ENCODE data around the gene MFAP1. TPM values are rescaled to one million over a fixed set of nuclear protein-coding genes. Genes with fewer than 3 reads are reported as not detected.

Gene MFAP1
- total RNA-seq, 1 donor from 2014 or later: 24.2 TPM

DNA sequence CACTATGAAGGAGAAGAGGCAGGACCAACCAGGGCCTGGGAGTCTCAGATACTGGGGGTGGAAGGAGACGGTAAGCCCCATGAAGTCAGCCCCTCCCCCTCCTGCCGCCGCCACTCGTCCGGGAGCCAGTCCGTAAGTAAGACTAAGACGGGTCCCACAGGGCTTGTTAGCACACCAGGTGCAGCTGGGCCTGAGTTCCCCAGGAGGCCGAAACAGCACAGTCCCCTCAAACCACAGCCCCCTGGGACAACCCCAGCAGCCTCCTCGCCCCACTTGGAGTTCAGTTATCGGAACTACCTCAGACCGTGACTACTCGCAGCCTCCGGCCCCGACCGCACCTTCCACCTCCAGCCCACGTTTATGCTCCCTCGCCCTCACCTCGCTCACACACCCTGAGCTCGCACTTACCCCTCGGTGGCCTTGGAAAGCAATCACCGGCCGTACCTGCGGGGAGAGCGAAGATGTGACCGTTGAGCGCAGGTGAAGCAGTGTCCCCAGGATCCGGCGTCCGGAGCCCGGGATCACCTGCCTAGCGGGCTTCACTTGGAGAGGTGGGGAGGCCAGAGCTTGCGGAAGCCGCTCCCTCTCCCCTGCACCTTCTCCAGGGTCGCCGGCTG lies 48.3 kb downstream of the MFAP1 start:
- DNase-seq (ENCODE audit: low read depth, low spot score): no peak

DNA sequence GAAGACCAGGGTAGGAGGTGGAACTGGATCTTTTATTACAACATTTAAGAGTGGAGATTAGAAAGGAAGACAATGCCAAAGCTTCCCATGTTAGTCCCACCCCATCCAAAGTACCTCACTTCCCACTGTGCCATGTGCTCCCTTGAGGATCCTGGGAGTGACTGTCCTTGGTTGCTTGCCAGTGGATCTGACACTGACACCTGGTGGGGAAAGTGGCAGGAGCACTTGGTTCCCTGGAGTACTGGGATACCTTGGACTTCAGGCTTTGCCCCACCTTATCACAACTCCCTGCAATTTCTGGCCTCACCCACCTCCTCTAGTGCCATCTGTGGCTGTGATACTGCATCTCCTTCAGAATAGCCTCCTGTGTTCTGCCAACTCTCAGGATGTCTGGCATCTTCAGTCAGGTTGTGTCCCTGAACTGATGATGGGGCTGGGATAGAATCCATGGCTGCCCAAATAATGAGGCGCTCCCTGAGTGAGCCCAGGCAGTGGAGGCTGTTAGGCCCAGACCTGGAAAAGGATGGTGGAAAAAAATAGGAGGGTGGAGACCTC lies 49.0 kb downstream of the MFAP1 start:
- DNase-seq (ENCODE audit: low read depth, low spot score): no peak

DNA sequence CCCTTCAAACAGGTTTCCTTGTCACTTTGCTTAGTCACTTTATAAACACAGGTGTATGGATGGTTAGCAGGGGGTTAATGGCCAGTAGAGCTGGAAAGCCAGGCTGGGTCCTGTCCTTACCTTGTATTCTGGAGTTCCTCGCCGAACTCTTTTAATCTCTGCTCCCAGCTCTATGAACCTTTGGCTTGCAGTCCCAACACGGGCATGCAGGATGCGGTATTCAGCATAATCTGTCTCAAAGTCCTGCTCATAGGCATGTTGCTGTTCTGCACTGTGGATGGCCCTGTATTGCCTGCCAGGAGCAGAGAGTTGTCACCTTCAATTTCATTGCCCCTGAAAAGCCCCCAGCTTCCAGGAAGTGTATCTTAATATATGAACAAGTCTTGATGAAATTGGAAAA lies 50.4 kb downstream of the MFAP1 start:
- DNase-seq (ENCODE audit: low read depth, low spot score): no peak

DNA sequence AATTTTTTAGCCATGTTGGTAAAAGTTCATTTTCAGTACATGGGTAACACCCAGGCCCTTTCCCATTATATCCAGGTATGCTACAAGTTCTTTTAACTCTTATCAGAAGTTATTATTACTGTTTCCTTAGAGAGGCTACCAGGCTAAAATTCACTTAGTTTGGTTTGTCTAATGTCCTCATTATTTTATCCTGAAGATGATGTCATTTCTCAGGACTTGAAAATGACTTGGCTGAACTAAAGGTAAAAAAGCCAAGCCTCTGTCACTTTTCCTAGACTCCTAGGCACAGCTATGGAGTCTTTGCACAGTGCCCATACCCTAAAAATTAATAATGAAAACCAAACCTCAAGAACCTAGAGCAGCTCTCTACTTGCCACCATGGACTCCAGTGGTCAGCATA lies 51.9 kb downstream of the MFAP1 start:
- DNase-seq (ENCODE audit: low read depth, low spot score): no peak

DNA sequence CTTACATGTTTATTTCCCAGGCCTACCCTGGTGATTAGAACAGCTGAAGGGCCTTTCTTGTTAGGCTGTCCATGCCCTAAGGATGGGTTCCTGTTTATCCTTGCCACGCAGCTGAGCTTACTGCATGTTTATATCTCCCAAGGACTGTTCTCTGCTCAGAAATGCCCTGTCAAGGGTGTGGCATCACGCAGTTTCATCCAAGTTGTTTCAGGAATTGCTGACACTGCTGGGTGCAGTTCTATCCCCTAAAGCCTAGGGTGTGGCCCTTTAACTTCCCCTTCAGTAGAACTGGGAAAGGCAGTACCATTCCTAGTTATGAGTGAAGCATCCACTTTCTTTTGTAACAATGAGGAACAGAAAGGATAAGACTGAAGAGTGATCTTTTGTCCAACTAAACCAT lies 52.7 kb downstream of the MFAP1 start:
- DNase-seq (ENCODE audit: low read depth, low spot score): no peak

DNA sequence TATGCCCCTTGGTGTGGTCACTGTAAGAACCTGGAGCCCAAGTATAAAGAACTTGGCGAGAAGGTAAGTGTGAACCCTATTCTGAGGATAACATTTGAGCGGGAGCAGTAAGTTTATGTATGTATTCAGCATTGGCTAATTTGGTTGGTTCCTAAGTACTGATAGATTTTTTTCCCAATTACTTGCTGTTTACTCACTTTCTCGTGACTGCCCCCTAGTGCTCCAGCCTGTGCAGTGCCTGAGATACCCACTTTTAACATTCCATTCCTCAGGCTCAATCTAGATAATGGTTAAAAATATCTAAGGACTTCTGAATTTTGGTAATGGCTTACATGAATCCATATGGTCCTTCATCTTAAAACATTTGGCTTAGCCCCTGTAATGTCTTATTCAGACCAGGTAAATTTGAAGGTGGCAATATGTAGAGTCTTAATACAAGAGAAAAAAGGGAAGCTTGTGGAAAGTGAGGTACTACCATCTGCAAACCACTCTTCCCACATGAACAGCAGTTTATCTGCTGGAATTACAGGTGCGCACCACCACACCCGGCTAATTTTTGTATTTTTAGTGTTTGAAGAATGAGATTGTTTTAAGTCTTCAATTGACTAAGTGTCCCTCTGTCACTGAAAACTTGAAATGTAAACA lies 54.8 kb downstream of the MFAP1 start:
- no peak for DNase-seq (ENCODE audit: low read depth, low spot score)

DNA sequence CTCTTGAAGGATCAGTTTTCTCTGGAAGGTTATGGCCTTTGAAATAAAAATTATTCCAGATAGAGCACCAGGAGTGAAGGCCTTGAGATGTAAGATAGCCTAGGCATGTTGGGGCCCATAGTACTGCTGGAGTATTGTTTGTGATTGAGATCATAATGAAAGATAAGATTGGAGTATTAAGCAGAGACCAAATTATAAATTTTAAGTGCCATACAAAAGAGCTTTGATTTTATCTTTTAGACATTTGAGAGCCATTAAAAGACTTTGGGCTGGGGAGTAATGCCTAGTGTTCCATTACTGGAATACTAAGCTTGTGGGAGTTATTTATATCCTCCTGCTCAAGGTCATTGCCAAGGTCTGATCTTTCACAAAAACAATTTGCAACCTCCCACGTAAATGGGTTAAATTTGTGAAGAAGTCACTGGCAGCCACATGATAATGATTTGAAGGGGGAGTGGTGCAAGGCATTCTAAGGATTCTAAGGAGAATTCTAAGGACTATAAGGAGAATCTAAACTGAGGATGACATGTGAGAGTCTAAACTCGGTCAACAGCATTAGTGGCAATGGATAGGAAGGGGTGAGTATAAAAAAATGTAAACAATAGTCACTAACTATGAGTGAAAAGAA lies 60.6 kb downstream of the MFAP1 start:
- DNase-seq (ENCODE audit: low read depth, low spot score): no peak

DNA sequence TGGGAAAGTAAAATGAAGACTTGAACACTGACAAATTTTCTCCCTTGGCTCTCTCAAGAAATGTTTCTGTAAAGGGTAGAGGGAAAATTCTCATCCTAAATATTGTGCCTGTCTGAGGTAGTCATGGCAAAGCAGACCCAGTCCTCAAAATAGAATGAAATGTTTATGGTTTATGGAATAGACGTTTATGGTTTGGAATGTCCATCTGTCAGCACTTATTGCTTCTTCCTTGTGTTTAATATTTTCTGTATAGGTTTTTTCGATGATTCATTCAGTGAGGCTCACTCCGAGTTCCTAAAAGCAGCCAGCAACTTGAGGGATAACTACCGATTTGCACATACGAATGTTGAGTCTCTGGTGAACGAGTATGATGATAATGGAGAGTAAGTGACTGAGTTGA lies 61.7 kb downstream of the MFAP1 start:
- no peak for DNase-seq (ENCODE audit: low read depth, low spot score)

Other genes with a start within 250 kb of the MFAP1 start
- 13.8 and 35.5 TPM in 2 replicates for gene PPIP5K1, start 234.5 kb downstream of the MFAP1 start, total RNA-seq
- gene CKMT1B, start 230.7 kb downstream of the MFAP1 start, total RNA-seq: not detected in 2 replicates
- gene STRC, start 205.9 kb downstream of the MFAP1 start, total RNA-seq: under 0.01 TPM in 2 replicates
- 0.33 and 1.0 TPM in 2 replicates for gene CATSPER2, start 175.8 kb downstream of the MFAP1 start, total RNA-seq
- not detected in 2 replicates for gene CKMT1A, start 130.8 kb downstream of the MFAP1 start, total RNA-seq
- 166 and 578 TPM in 2 replicates for gene PDIA3, start 78.3 kb downstream of the MFAP1 start, total RNA-seq
- 2.0 and 2.8 TPM in 2 replicates for gene ELL3, start 47.7 kb downstream of the MFAP1 start, total RNA-seq
- gene SERF2, start 32.4 kb downstream of the MFAP1 start, total RNA-seq: 243 and 369 TPM in 2 replicates
- not detected in 2 replicates for gene SERINC4, start 24.5 kb downstream of the MFAP1 start, total RNA-seq
- gene HYPK, start 24.1 kb downstream of the MFAP1 start, total RNA-seq: 7.6 and 10.3 TPM in 2 replicates
- 18.1 and 22.8 TPM in 2 replicates for gene WDR76, start 2.3 kb upstream of the MFAP1 start, total RNA-seq

All from pulmonary artery endothelial cell (primary cell).